HG02840 (cell line): ENCODE data around the gene MOGAT2.
"Not testable (repeated sequence)": the region's sequence is repeated elsewhere in the genome, so short reads cannot be mapped to it uniquely, and the experiment has no call there.

Experiments
- ATAC-seq: cut with Tn5 transposase; IDR thresholded peaks from one replicate; pipeline ENCODE4 v1.9.1; 2021; ENCODE audit warnings: mild to moderate bottlenecking, moderate library complexity, moderate number of reproducible peaks; ENCODE audit not compliant: unreplicated experiment, low FRiP score

Gene MOGAT2

GRCh38 chr11:75748729-75749273, 31.2 kb downstream of the MOGAT2 start:
- ATAC-seq, result not testable (repeated sequence)

GRCh38 chr11:75754933-75755332, 37.3 kb downstream of the MOGAT2 start:
- ATAC-seq, result not testable (repeated sequence)

- no peak for ATAC-seq
Observed at GRCh38 chr11:75757651-75758050, 40.0 kb downstream of the MOGAT2 start.

- no peak for ATAC-seq
Observed at GRCh38 chr11:75759832-75760231, 42.2 kb downstream of the MOGAT2 start.

GRCh38 chr11:75760243-75760642, 42.6 kb downstream of the MOGAT2 start:
- ATAC-seq, result no peak

- no peak for ATAC-seq
Observed at GRCh38 chr11:75760710-75761493, 43.3 kb downstream of the MOGAT2 start.

- ATAC-seq, result no peak
Observed at GRCh38 chr11:75762158-75762557, 44.5 kb downstream of the MOGAT2 start.

- no peak for ATAC-seq
Observed at GRCh38 chr11:75762885-75763284, 45.2 kb downstream of the MOGAT2 start.

GRCh38 chr11:75763846-75764245, 46.2 kb downstream of the MOGAT2 start:
- ATAC-seq, result no peak

- ATAC-seq, result no peak
Observed at GRCh38 chr11:75765116-75765515, 47.5 kb downstream of the MOGAT2 start.

GRCh38 chr11:75766443-75767227, 49.0 kb downstream of the MOGAT2 start:
- ATAC-seq, result no peak

- ATAC-seq, result no peak
Observed at GRCh38 chr11:75767228-75767572, 49.6 kb downstream of the MOGAT2 start.

GRCh38 chr11:75767793-75768111, 50.1 kb downstream of the MOGAT2 start:
- ATAC-seq, result no peak

- ATAC-seq, result peak; percentile 65
Observed at GRCh38 chr11:75768112-75768908, 50.7 kb downstream of the MOGAT2 start, which contains the start of gene DGAT2. Gene DGAT2, plus strand, starts transcription at chr11:75768778. Its CDS starts 214 bp downstream, at chr11:75768992.

- no peak for ATAC-seq
Observed at GRCh38 chr11:75768909-75769771, 51.5 kb downstream of the MOGAT2 start.

GRCh38 chr11:75770102-75770501, 52.5 kb downstream of the MOGAT2 start:
- no peak for ATAC-seq

- ATAC-seq, result no peak
Observed at GRCh38 chr11:75771646-75772410, 54.2 kb downstream of the MOGAT2 start.

- peak; percentile 79 for ATAC-seq
Observed at GRCh38 chr11:75773595-75774353, 56.1 kb downstream of the MOGAT2 start.
